ENCODE results near the gene SLC24A4. TPM values are rescaled to one million over a fixed set of nuclear protein-coding genes. Genes with fewer than 3 reads are reported as not detected.

Gene SLC24A4
- total and polyA plus RNA-seq, 2 donors (not counting 3 experiments of a cell fraction or from before 2014, with no cell fraction given): 0.07 to 0.08 TPM

GRCh38 chr14:92397150-92397952 is 74.4 kb downstream of the SLC24A4 start:
- intact Hi-C loops (cut with micrococcal nuclease): no loop called here
- DNase-seq (ENCODE audit: low read depth, low spot score) (no peak), FAIRE-seq (no peak)
- H3K36me3 ChIP-seq (ENCODE audit: control insufficient read depth in 2 of 2, extremely low read depth in 1 of 2, insufficient read depth in 2 of 2, low read length in 2 of 2): no peaks in the 10 kb centered on the region
- no peak overlapping the region for H3K4me3 ChIP-seq (replicated peaks in 1 of 3; ENCODE audit: insufficient read depth in 1 of 3, low read depth in 1 of 3, low read length in 3 of 3)
- no peak overlapping the region for H3K9ac ChIP-seq (replicated peaks; ENCODE audit: extremely low read depth, insufficient read depth, low read length)
- BruUV-seq (replicated peaks): no TSS peak
- no peaks in the 10 kb centered on the region for H3K9me1 ChIP-seq (replicated peaks; ENCODE audit: control insufficient read depth, extremely low read depth, insufficient read depth, low read length)
- no peaks in the 10 kb centered on the region for H3K9me3 ChIP-seq (replicated peaks; ENCODE audit: control insufficient read depth, insufficient read depth, low read length)
- H3K27me3 ChIP-seq (ENCODE audit: control insufficient read depth in 2 of 2, insufficient read depth in 2 of 2, low read length in 2 of 2): no peaks in the 10 kb centered on the region
- no peaks in the 10 kb centered on the region for H3K4me1 ChIP-seq (ENCODE audit: control insufficient read depth, extremely low read depth, insufficient read depth, low read length)
- no peaks in the 10 kb centered on the region for H4K20me1 ChIP-seq (replicated peaks; ENCODE audit: control insufficient read depth, extremely low read depth, insufficient read depth, low read length)
- CTCF ChIA-PET: no interaction called here
- POLR2A ChIA-PET: no interaction called here
- H2AFZ ChIP-seq (ENCODE audit: low read depth, low read length): no peak overlapping the region
- no peaks in the 10 kb centered on the region for H3K79me2 ChIP-seq (ENCODE audit: control insufficient read depth, insufficient read depth, low read length)
- TF ChIP-seq POLR2AphosphoS5 (IDR thresholded peaks at IDR 0.05; ENCODE audit: insufficient read depth, low read depth, low read length): no peak
- no peak overlapping the region for H3K27ac ChIP-seq (ENCODE audit: insufficient read depth, low read depth, low read length)
- dilution Hi-C loops (cut with MboI; ENCODE audit: extremely low pct_ligation_motif_present, low sequenced_read_pairs): no loop called here
- H3K4me2 ChIP-seq (ENCODE audit: insufficient read depth, low read length): no peak overlapping the region

DNA sequence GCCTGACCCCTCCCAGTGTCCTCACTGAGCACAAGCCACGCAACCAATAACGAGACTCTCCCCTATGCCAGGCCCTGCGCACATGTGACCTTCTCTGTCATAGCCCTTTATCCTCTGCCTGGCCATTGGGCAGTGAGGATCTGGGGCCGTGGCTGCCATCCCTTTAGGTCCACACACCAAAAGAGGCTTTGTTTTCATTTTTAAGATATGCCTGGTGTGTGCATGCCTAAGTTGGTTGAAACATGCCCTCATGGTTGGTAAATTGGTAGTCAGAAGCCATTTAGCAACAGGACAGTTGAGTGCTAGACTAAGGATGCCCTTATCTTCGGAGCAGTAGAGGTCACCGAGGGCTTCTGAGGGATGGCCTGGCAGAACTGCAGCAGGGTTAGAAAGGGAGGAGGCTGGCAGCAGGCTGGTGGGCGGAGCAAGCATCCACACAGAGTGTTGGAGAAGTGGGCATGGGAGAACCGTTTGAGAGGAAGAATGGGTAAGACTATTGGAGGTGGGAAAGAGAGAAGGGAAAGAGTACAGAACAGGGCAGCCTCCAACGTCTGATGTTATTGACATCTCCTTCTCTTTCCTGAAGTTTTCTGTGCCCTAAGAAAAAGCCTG is 75.1 kb downstream of the SLC24A4 start:
- H3K36me3 ChIP-seq (ENCODE audit: control insufficient read depth in 2 of 2, extremely low read depth in 1 of 2, insufficient read depth in 2 of 2, low read length in 2 of 2): no peaks in the 10 kb centered on the region
- H3K4me1 ChIP-seq (ENCODE audit: control insufficient read depth, extremely low read depth, insufficient read depth, low read length): no peaks in the 10 kb centered on the region
- H4K20me1 ChIP-seq (replicated peaks; ENCODE audit: control insufficient read depth, extremely low read depth, insufficient read depth, low read length): no peaks in the 10 kb centered on the region
- FAIRE-seq (no peak), DNase-seq (ENCODE audit: low read depth, low spot score) (no peak)
- H2AFZ ChIP-seq (ENCODE audit: low read depth, low read length): no peak overlapping the region
- H3K9ac ChIP-seq (replicated peaks; ENCODE audit: extremely low read depth, insufficient read depth, low read length): no peak overlapping the region
- no peak overlapping the region for H3K4me2 ChIP-seq (ENCODE audit: insufficient read depth, low read length)
- H3K79me2 ChIP-seq (ENCODE audit: control insufficient read depth, insufficient read depth, low read length): no peaks in the 10 kb centered on the region
- ChIA-PET POLR2A (no interaction called here), CTCF (no interaction called here)
- TF ChIP-seq, protein P1, sequence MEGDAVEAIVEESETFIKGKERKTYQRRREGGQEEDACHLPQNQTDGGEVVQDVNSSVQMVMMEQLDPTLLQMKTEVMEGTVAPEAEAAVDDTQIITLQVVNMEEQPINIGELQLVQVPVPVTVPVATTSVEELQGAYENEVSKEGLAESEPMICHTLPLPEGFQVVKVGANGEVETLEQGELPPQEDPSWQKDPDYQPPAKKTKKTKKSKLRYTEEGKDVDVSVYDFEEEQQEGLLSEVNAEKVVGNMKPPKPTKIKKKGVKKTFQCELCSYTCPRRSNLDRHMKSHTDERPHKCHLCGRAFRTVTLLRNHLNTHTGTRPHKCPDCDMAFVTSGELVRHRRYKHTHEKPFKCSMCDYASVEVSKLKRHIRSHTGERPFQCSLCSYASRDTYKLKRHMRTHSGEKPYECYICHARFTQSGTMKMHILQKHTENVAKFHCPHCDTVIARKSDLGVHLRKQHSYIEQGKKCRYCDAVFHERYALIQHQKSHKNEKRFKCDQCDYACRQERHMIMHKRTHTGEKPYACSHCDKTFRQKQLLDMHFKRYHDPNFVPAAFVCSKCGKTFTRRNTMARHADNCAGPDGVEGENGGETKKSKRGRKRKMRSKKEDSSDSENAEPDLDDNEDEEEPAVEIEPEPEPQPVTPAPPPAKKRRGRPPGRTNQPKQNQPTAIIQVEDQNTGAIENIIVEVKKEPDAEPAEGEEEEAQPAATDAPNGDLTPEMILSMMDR (IDR thresholded peaks at IDR 0.05; ENCODE audit: extremely low read depth in 1 of 2, insufficient read depth in 1 of 2, low read depth in 1 of 2, low read length in 2 of 2): no peak
- TF ChIP-seq MYC (IDR thresholded peaks at IDR 0.05; ENCODE audit: low read depth, low read length): no peak
- no peak for TF ChIP-seq FOS (IDR thresholded peaks at IDR 0.05; ENCODE audit: borderline replicate concordance, insufficient read depth, low read length)
- H3K4me3 ChIP-seq (replicated peaks in 1 of 3; ENCODE audit: insufficient read depth in 1 of 3, low read depth in 1 of 3, low read length in 3 of 3): no peak overlapping the region
- no peaks in the 10 kb centered on the region for H3K27me3 ChIP-seq (ENCODE audit: control insufficient read depth in 2 of 2, insufficient read depth in 2 of 2, low read length in 2 of 2)
- H3K9me1 ChIP-seq (replicated peaks; ENCODE audit: control insufficient read depth, extremely low read depth, insufficient read depth, low read length): no peaks in the 10 kb centered on the region
- no peak overlapping the region for H3K27ac ChIP-seq (ENCODE audit: insufficient read depth, low read depth, low read length)
- dilution Hi-C loops (cut with MboI; ENCODE audit: extremely low pct_ligation_motif_present, low sequenced_read_pairs) (no loop called here), intact Hi-C loops (cut with micrococcal nuclease) (no loop called here)
- no peaks in the 10 kb centered on the region for H3K9me3 ChIP-seq (replicated peaks; ENCODE audit: control insufficient read depth, insufficient read depth, low read length)
- BruUV-seq (replicated peaks): no TSS peak

Data from endothelial cell of umbilical vein (primary cell).